ENCODE data around the gene SBK2.
"Not testable (repeated sequence)": the region's sequence is repeated elsewhere in the genome, so short reads cannot be mapped to it uniquely, and the experiment has no call there.

SBK2 gene, protein sequence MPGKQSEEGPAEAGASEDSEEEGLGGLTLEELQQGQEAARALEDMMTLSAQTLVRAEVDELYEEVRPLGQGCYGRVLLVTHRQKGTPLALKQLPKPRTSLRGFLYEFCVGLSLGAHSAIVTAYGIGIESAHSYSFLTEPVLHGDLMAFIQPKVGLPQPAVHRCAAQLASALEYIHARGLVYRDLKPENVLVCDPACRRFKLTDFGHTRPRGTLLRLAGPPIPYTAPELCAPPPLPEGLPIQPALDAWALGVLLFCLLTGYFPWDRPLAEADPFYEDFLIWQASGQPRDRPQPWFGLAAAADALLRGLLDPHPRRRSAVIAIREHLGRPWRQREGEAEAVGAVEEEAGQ
- total RNA-seq, result 0 to 0.04 reads per million in 2 experiments

DNA sequence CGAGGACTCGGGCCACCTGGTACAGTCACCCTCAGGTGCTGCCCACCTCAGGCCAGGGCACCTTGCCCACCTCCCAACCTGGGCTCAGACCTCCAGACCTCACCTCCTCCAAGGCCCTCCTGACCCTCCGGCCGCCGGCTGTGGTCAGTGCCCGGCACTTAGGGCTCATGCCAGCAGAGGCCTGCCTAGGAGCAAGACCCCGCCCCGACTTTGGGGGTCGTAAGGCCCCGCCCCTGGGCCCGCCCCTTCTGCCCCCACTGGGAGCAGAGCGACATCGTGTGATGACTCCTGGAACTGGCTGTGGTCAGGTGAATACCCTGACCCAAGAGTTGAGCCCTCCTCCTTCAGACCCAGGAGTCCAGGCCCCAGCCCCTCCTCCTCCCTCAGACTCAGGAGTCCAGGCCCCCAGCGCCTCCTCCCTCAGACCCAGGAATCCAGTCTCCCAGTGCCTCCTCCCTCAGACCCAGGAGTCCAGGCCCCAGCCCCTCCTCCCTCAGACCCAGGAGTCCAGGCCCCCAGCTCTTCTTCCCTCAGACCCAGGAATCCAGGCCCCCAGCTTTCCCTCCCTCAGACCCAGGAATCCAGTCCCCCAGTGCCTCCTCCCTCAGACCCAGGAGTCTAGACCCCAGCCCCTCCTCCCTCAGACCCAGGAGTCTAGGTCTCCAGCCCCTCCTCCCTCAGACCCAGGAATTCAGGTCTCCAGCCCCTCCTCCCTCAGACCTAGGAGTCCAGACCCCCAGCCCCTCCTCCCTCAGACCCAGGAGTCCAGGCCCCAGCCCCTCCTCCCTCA is at the start of gene SBK2:
SBK2 (minus strand) TSS at position 183 of the 790 bp plus-strand sequence. CDS start 839 bp downstream, outside the sequence.
- DNase-seq (ENCODE audit: low read depth), result no peak

DNA sequence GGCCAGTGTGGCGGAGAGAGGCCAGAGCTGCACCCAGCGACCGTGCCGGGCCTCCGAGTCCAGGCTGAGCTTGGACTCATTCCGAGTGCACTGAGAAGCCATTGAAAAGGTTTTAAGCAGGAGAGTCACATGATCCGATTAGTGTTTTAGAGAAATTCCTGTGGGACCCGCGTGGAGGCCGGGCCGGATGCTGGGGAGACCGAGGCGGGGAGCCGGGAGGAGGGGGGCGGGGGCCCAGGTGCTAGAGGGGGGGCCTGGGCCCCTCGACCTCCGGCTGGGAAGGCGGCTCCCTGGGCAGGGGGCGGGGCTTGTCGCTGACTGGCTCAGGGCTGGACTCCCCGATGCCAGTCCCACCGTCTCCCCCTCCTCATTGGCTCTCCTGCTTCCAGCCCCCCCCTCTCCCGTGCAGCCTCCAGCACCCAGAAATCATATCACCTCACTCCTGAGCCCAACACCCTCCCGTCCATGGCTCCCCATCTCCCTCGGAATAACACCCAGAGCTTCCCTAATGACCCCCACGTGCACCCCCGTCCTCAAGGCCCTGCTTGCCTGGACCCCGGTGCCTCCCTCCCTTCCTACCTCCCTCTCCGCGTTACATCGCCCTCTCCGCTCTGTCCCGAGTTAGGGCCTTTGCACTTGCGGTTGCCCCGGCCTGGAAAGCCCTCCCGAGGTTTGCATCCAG is 48.9 kb upstream of the SBK2 start:
- DNase-seq (ENCODE audit: low read depth), result peak; percentile 36

DNA sequence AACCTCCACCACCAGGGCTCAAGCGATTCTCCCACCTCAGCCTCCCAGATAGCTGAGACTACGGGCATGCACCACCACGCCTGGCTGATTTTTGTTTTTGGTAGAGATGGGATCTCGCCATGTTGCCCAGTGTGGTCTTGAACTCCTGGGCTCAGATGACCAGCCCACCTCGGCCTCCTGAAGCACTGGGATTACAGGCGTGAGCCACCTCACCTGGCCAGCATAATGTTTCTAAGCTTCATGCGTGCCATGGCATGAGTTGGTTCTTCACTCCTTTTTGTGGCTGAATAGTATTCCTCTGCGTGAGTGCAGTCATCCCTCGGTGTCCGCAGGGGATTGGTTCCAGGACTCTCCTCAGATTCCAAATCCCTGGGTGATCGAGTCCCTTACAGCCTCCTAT is 47.9 kb upstream of the SBK2 start:
- no peak for DNase-seq (ENCODE audit: low read depth)

DNA sequence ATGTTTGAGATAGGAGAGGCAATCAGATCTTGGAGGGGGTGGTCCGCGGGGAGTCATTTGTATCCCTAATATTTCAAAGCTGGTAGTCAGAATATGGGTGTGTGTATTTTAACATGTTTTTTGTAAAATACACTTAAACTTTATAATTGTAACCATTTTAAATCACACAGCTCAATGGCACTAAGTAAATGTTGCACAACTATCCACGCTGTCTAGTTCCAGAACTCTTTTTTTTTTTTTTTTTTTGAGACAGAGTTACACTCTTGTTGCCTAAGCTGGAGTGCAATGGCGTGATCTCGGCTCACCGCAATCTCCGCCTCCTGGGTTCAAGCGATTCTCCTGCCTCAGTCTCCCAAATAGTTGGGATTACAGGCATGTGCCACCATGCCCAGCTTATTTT is 47.0 kb upstream of the SBK2 start:
- not testable (repeated sequence) for DNase-seq (ENCODE audit: low read depth)

DNA sequence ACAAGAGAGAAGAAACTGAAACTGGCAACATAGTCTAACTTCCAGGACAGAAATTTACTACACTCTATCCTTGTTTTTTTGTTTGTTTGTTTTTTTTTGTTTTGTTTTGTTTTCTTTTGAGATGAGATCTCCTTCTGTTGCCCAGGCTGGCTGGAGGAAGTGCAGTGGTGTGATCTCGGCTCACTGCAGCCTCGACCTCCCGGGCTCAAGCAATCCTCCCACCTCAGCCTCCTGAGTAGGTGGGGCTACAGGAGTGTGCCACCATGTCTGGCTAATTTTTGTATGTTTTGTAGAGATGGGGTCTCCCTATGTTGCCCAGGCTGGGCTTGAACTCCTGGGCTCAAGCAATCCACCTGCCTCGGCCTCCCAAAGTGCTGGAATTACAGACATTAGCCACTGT is 45.4 kb upstream of the SBK2 start:
- DNase-seq (ENCODE audit: low read depth), result not testable (repeated sequence)

DNA sequence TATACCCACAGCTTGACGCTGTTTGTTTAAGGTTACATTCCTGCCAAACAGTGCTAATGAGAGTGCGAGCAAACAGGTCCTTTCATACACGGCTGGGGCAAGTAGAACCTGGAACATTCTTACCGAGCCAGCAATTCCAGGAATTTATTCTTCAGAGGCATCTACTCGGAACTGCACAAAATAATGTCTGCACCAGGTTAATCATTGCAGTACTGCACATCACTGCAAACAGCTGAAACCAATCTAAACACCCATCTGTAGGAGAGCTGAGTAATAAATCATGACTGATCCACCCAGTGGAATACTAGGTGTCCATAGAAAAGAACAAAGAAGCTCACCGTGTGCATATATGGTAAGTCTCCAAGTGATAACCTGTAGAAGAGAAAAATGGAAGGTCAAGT is 44.9 kb upstream of the SBK2 start:
- no peak for DNase-seq (ENCODE audit: low read depth)

DNA sequence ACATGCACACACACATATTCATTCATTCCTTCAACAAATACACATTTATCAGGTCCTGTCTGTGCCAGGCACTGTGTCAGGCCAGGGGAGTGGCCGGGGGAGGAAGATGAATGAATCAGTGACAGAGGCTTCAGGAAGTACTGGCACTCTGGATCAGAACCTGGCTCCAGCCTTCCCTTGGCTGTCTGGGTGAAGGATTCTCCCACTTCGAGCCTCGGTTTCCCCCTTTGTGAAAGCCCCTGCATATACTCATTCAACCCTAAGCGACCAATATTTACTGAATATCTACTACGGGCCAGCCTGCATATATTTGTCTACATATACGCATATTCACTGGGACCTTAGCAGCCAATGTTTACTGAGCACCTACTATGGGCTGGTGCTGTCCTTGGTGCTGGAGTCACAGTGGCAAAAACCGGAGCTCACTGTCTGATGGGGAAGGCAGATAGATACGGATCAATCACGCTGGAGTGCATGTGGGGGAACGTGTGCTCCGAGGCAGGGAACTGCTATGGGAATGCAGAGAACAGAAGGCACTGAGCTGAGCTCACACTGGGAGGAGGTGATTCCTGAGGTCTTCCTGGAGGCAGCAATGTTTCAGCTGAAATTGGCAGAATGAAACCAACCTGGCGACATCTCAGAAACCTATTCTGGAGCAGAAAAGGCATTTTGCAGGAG is 44.4 kb upstream of the SBK2 start:
- DNase-seq (ENCODE audit: low read depth), result no peak

DNA sequence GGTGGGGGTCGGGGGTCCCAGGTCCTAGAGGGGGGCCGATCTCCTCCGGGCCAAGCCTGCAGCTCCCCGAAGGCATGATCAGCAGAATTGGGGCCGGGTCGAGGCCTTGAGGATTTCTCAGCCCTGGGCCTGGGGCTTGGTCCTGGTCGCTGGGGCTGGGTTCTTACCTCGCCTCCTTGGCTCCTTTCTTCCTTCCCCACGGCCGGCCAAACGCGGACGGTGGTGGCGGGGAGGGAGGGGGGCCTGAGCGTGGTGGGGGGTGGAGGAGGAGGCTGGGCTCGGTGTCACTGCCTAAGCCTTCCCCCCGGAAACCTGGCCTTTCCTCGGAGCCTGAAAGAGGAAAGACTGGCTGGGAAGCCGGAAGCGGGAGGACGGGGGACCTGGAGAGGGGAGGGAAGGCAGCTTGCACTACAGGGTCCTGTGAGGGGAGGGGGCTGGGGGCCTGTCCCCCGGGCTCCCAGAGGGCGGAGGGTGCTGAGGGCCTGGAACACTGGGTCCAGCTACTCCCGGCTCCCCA is 43.8 kb upstream of the SBK2 start, which contains the start of gene ZNF579:
ZNF579 (minus strand) TSS at position 221 of the 517 bp plus-strand sequence. CDS start 1,209 bp downstream, outside the sequence.
- peak; percentile 58 for DNase-seq (ENCODE audit: low read depth)

DNA sequence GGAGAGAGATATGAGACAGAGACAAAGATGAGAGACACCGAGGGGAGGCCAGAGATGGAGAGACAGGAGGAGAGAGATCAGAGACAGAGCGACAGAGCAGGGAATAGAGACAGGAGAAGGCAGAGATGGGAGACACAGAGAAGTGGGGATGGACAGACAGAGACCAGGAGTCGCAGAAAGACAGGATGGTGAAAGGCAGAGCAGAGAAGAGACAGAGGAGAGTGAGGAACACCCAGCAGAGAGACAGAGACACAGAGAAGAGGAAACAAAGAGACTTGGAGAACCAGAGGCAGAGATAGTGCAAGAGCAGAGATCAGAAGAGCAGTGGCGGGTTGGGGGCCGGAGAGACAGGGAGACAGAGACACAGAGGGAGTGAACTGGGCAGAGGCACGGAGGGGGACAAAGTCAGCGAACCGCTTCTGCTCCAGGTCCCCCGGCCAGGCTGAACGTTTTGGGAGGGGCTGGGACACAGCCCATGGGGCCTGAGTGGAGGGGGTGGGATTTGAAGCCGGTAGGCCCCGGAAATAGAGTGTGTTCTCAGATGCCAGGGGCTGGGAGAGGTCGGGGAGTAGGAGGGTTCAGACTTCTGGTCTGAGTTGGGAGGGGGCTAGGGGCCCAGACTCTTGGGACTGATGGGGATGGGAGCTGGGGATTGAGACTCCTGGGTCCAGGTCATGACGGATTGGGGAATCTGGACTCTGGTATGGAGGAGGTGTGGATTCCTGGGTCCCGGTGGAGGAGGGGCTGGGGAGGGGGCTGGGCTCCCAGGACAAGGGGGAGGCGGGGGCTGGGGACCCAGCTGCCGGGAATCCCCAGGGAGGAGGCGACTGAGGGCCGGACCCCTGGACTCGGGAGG is 43.1 kb upstream of the SBK2 start:
- no peak for DNase-seq (ENCODE audit: low read depth)

DNA sequence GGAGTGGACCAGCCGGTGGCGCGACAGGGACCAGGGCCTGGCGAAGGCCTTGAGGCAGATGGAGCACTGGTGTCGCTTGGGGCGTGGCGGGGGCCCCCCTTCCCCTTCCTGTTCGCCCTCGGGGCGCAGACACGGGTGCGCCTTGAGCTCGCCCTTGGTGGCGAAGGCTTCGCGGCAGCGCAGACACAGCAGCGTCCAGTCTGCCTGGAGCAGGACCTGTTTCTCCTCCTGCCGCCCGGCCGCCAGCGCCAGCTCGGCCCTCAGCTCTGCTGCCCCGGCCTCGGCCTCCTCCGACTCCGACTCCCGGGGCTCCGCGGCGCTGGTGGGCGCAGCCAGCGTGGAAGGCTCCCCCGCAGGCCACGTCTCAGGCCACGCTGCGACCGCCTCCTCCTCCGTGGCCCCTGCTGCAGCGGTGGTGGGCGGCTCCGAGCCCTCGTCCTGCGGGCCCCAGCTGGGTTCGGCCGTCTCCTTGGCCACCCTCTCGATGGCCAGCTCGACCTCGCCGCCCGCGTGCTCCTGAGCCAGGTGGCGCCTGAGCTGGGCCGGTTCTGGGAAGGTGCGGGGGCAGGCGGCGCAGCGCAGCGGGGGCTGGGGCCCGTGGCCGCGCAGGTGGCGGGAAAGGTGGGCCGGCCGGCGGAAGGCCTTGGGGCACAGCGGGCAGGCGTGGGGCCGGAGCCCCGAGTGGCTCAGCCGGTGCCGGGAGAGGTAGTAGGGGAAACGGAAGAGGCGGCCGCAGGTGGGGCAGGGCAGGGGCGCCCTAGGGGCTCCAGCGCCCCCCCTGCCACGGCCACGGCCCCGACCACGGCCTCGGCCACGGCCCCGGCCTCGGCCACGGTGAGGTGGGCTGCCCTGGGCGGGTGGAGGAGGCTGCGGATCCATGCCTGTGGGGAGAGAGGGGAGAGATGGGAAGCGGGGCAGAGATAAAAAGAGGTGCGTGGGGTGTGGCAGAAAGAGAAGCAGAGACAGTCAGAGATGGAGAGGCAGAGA is 42.1 kb upstream of the SBK2 start:
- DNase-seq (ENCODE audit: low read depth), result no peak

DNA sequence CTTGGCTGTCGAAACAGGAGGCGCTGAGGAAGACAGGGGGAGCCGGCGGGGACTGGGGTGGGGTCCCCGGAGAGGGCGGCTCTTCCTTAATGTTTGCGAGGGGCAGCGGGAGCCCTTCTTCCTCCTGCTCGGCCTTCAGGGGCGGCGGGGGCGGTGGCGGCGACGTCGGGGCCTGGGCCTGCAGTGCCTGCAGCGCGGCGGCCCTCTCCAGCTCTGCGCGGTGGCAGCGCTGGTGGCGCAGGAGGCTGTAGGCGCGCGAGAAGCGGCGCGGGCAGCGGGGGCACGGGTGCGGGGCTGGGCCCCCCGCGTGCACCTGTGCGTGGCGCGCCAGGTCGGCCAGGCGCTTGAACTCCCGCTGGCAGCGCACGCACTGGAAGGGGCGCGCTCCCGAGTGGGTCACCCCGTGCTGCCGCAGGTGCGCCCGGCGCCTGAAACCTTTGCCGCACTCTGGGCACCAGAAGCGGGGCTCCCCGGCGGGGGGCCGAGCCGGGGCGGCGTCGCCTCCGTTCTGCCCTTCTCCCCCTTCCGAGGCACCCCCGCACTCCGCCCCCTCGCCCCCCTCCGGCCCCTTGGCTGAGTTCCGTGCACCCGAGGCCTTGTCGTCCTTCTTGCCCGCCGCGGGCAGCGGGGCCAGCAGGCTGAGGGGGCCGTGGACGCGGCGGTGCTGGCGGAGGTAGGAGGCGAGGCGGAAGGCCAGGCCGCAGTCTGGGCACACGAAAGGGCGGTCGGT is 41.3 kb upstream of the SBK2 start:
- no peak for DNase-seq (ENCODE audit: low read depth)

DNA sequence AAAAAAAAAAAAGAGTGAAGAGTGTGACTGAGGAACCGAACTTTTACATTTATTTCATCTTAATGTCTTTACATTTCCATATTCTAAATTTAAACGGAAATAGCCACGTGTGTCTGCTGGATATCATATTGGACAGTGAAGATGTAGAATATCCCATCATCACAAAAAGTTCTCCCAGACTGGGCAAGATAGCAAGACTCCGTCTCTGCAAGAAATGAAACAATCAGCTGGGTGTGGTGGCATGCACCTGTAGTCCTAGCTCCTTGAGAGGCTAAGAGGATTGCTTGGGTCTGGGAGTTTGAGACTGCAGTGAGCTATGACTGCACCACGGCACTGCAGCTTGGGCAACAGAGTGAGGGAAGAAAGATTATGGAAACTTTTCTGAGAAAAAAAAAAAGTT is 39.8 kb upstream of the SBK2 start:
- no peak for DNase-seq (ENCODE audit: low read depth)

DNA sequence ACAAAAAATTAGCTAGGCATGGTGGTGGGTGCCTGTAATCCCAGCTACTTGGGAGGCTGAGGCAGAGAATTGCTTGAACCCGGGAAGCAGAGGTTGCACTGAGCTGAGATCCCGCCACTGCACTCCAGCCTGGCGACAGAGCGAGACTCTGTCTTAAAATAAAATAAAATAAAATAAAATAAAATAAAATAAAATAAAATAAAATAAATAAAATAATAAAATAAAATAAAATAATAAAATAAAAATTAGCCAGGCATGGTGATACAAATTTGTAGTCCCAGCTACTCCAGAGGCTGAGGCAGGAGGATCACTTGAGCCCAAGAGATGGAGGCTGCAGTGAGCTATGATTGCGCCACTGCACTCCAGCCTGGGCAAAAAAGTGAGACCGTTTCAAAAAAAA is 37.0 kb upstream of the SBK2 start:
- DNase-seq (ENCODE audit: low read depth), result not testable (repeated sequence)

DNA sequence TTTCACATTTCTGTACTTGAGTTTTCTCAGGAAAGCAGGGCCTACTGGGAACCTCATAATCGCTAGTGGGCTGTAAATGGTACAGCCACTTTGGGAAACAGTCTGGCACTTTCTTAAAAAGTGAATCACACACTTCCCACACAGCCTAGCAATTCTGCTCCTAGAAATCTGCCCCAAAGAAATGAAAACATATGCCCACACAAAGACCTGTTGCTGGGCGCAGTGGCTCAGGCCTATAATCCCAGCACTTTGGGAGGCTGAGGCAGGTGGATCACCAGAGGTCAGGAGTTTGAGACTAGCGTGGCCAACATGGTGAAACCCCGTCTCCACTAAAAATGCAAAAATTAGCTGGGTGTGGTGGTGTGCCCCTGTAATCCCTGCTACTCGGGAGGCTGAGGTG is 32.5 kb upstream of the SBK2 start:
- not testable (repeated sequence) for DNase-seq (ENCODE audit: low read depth)

DNA sequence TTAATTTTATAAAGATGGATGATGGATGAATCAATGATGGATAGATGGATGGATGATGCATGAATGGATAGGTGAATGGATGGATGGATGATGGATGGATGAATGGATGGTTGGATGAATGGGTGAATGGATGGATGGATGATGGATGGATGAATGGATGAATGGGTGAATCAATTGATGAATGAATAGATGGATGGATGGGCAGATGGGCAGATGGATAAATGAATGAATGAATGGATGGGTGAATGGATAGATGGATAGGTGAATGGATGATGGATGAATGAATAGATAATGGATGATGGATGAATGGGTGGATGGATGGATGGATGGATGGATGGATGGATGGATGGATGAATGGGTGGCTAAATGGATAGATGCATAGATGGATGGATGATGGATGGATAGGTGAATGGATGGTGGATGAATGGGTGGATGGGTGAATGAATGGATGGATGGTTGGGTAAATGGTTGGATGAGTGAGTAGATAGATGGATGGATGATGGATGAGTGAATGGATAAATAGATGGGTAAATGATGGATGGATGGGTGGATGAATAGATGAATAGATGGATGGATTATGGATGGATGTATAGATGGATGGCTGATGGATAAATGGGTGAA is 30.9 kb upstream of the SBK2 start:
- DNase-seq (ENCODE audit: low read depth), result no peak

DNA sequence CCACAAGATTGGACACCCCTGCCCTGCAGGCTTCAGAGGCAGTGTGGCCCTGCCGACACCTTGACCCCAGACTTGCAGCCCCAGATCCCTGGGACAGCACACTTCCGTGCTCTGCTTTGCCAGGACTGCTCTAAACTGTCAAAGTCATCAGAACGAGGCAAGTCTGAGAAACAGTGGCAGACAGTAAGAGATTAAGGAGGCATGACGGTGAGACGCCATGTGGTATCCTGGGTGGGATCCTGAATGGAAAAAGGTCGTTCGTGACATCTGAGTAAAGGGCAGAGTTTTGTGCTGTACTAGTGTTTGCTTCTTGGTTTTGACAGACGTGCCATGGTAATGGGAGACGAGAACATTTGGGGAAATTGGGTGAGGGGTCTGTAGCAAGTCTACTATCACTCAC is 29.9 kb upstream of the SBK2 start:
- DNase-seq (ENCODE audit: low read depth), result no peak

DNA sequence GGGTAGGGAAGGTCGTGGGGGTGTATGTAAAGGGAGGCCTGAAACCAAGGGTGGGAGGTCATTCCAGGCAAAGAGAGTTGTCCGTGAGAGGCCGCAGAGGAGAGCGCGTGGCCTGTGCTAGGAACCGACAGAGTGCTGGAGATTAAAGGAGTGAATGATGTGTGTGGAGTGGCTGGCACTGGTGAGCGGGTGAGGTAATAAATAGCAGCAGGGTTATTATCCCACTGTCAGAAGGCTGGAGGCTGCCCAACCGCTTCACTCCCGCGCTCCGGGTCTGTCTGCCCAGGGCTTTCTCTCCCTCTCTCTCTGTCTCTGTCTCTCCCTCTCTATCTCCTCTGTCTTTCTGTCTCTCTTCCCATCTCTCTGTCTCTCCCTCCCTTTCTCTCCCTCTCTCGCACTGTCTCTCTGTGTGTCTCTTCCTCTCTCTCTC is 26.3 kb upstream of the SBK2 start:
- DNase-seq (ENCODE audit: low read depth), result no peak

DNA sequence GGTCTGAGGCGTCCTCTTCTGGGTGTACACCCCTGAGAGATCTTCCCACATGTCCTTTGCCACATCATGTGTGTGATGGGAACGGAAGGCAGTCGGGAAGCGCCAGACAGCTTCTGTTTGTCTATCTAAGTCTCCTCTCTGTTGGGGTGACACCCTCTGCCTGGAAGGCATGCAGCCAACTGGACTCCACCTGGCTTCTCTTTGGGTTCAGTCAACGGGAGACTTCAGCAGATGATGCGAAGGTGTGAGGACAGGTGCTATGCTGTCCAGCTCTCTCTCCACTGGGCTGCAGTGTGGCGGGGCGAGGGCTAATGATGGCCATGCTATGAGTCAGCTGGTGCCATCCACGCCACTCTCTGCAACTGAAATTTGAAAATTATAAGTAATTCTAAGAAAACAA is 22.8 kb upstream of the SBK2 start:
- DNase-seq (ENCODE audit: low read depth), result no peak
